Thyroid gland (tissue), 4 donors: ENCODE data around the gene ZNF511. TPM values are rescaled to one million over a fixed set of nuclear protein-coding genes. Genes with fewer than 3 reads are reported as not detected.
A peak's percentile ranks its signal among the peaks of the same experiment; 100 is the strongest.

Experiments
- DNase-seq, 2 donors: peaks; one replicate each; pipeline ENCODE4 v3.0.0-alpha.2; 2019
- H3K27ac ChIP-seq, 3 donors: fragments of 200-600 bp; sonication (generic); 1 replicate in 2 of 3; 2 replicates in 1 of 3; pipeline ENCODE4 v1.5.1; 2016 to 2019; ENCODE audit warnings: mild to moderate bottlenecking in 1 of 3, moderate library complexity in 1 of 3
- H3K27me3 ChIP-seq: fragments of 200-600 bp; sonication (generic); one replicate; pipeline ENCODE4 v1.5.1; 2019
- H3K36me3 ChIP-seq, 2 donors: fragments of 200-600 bp; sonication (generic); one replicate each; pipeline ENCODE4 v1.5.1; 2016 to 2019
- H3K4me1 ChIP-seq, 2 donors: fragments of 200-600 bp; sonication (generic); one replicate each; pipeline ENCODE4 v1.5.1; 2017 to 2019
- H3K4me3 ChIP-seq, 3 donors: fragments of 200-600 bp; sonication (generic); replicated peaks in 1 of 3; 1 replicate in 2 of 3; 2 replicates in 1 of 3; pipeline ENCODE4 v1.5.1; 2016; ENCODE audit warnings: mild to moderate bottlenecking in 1 of 3
- H3K9me3 ChIP-seq: fragments of 200-600 bp; sonication (generic); one replicate; pipeline ENCODE4 v1.5.1; 2017
- CTCF ChIP-seq, 6 experiments: fragments of 200-600 bp in 3 of 6; fragments of 450-650 bp in 3 of 6; sonication (generic) in 3 of 6; IDR thresholded peaks; one replicate each; pipeline ENCODE4 v1.5.1; 2016 to 2019; ENCODE audit warnings: antibody characterized with exemption in 6 of 6, mild to moderate bottlenecking in 2 of 6, inconsistent platforms in 1 of 6, moderate library complexity in 1 of 6
- POLR2A ChIP-seq, 2 donors: fragments of 450-650 bp; IDR thresholded peaks; one replicate each; pipeline ENCODE4 v1.6.1; 2017; ENCODE audit warnings: antibody characterized with exemption in 2 of 2, mild to moderate bottlenecking in 2 of 2, moderate library complexity in 1 of 2
- WGBS, 2 donors: methylation state at CpG; one replicate each; pipeline ENCODE4 v1.1.5; 2017; 5-methylcytosine and 5-hydroxymethylcytosine counted together
- intact Hi-C: fragments of 100-400 bp; cut with DNase I; formaldehyde crosslinking; loops from one replicate; pipeline ENCODE4 v1.15.1; 2023
- total RNA-seq, 4 donors: library from RNA; depleted of rRNA; stranded (reverse); fragments of >200 nt; gene quantifications; one replicate each; pipeline ENCODE4 v1.2.3, GENCODE V29; 2016

The ZNF511 gene
- total RNA-seq, 4 donors from 2014 or later, result 22.0 to 53.6 (median 26.2) TPM

DNA sequence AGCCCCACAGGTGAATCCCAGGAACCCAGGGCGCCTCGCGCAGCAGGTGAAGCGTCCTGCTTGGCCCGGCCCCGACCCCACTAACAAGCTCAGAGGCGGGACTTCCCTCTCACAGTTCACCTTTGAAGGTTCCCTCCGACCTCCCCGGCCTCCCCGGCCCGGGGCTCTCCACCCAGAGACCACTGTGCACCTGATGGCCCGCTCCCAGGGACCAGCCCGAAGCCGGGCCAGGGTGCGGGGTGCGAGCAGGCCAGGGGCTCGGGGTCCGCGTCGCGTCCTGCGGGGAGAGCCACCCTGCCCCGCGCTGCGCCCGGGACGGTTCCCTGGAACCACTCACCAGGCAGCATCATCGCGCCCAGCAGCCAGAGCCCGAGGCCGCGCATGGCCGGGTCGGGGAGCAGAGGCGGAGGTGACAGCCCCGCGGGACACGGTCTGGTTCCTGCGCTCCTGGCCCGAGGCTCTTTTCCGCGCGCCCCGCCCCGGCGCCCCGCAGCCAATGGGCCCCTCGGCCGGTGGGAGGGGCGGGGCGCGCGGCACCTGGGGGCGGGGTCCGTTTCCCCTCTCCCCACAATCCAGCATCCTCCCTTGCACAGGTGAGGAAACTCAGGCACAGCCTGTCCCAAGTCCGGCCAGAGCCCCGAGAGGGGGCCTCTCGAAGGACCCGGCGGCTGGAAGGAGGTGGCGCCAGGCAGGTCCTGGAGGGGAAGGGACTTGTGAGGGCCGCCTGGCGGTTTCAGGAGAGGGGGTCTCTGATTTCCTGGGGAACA, 32.1 kb upstream of the ZNF511 start, which contains the start of gene ADAM8:
Gene ADAM8 (minus strand): TSS at position 434 of the 767 bp plus-strand sequence. CDS start 51 bp downstream, at position 383.
- Histone ChIP-seq H3K36me3 (peaks cover 12 to 15% of the 10 kb centered on the region in 2 donors), H3K27ac (no peak within 1 kb of the TSS), H3K4me1 (peaks cover 6 to 12% of the 10 kb centered on the region in 2 donors), H3K9me3 (no peaks in the 10 kb centered on the region), H3K4me3 (no peak within 1 kb of the TSS), H3K27me3 (no peaks in the 10 kb centered on the region)
- TF ChIP-seq POLR2A (IDR thresholded peaks at IDR 0.05) (no peak), CTCF (IDR thresholded peaks at IDR 0.05) (no peak)
- WGBS, 2 donors, result 14 to 67% methylated on average over 3 to 10 of the region's 63 CpGs
- peak; percentile 67 to 74 for DNase-seq
- intact Hi-C loops, result no loop called here

DNA sequence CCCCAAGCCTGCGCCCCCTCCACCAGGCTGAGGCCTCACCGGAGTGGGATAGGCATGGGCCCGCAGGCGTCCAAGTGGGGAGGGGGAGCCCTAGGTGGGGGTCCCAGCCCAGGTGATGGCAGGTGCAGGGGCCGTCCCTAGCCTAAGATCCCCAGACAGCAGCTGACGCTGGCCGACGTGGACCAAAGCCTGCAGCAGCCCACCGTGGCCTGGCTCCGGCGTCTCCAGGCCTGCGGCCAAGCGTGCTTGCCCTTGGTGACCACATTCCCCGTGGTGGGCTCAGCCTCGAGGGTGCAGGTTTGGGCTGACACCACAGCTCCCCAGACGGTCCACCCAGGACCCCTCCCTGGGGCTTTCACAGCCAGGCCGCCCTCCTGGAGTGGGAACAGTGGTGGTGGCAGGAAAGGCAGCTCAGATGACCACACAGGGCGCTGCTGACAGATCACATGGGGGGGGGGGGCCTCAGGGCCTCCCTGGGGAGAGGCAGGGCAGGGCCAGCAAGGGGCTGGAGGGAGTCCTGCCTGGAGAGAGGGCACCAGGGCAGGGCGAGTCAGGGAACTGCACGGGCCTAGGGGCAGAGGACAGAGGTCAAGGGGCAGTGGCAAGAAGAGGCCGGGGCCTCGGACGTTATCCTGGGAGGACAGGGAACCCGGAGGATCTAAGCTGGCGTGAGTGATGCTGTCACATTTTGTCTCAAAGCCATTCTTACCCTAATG, 31.3 kb upstream of the ZNF511 start:
- peaks cover 20 to 24% of the 10 kb centered on the region in 2 donors for H3K36me3 ChIP-seq
- H3K27me3 ChIP-seq, result no peaks in the 10 kb centered on the region
- H3K4me3 ChIP-seq, result no peak overlapping the region
- H3K27ac ChIP-seq, result no peak overlapping the region
- no peaks in the 10 kb centered on the region for H3K9me3 ChIP-seq
- TF ChIP-seq CTCF (IDR thresholded peaks at IDR 0.05) (no peak), POLR2A (IDR thresholded peaks at IDR 0.05) (no peak)
- 82 to 84% methylated on average over 8 to 10 of the region's 25 CpGs for whole genome bisulfite sequencing, 2 donors
- H3K4me1 ChIP-seq, result peaks cover 6 to 12% of the 10 kb centered on the region in 2 donors
- intact Hi-C loops, result no loop called here
- no peak for DNase-seq

- TF ChIP-seq CTCF (IDR thresholded peaks at IDR 0.05) (no peak), POLR2A (IDR thresholded peaks at IDR 0.05) (no peak)
- no peak overlapping the region for H3K27ac ChIP-seq
- H3K36me3 ChIP-seq, result peaks cover 27 to 30% of the 10 kb centered on the region in 2 donors
- no peaks in the 10 kb centered on the region for H3K27me3 ChIP-seq
- no peaks in the 10 kb centered on the region for H3K9me3 ChIP-seq
- 85 to 95% methylated on average over 7 to 9 of the region's 12 CpGs for WGBS, 2 donors
- no peak for DNase-seq
- intact Hi-C loops, result no loop called here
- no peak overlapping the region for H3K4me3 ChIP-seq
- peaks cover 6 to 12% of the 10 kb centered on the region in 2 donors for H3K4me1 ChIP-seq
Measured at GRCh38 chr10:133277993-133278576, 30.6 kb upstream of the ZNF511 start.

DNA sequence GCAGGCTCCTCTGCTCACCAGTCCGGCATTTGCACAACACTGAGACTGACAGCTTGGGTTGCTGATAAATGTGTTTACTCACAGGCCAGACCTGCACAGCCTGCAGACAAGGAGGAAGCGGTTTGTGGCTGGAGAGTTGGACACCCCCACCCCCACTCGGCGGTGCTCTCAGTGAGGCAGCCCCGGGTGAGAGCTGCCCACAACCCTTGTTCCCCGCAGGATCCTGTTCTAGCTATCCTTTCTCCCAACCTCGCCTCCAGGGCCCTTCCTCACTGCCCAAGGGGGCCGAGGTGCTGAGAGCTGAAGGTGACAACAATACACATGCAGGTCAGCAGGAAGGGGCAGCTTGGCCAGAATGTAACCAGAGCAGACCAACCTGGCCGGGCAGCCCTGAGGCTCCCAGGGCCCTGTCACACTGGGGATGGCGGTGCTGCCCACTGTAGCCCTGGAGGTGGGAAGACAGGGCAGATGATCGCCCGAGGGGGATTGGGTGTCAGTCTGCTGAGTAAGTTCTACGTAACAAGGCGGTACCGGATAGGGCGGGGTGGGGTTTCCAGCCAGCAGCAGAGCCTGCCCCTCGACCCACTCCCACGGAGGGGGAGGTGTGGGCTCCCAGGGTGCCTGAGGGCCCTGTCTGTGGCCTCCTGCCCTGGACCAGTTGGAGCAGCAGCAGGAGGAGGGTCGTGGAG, 30.0 kb upstream of the ZNF511 start:
- Histone ChIP-seq H3K27me3 (no peaks in the 10 kb centered on the region), H3K36me3 (peaks cover 32 to 36% of the 10 kb centered on the region in 2 donors), H3K9me3 (no peaks in the 10 kb centered on the region), H3K4me3 (no peak overlapping the region), H3K27ac (no peak overlapping the region), H3K4me1 (peaks cover 6 to 12% of the 10 kb centered on the region in 2 donors)
- intact Hi-C loops, result no loop called here
- no peak for TF ChIP-seq CTCF (IDR thresholded peaks at IDR 0.05)
- no peak for TF ChIP-seq POLR2A (IDR thresholded peaks at IDR 0.05)
- DNase-seq, result peak in 1 of 2 donors; percentile 38
- WGBS, 2 donors, result 85 to 89% methylated on average over 8 to 19 of the region's 19 CpGs
